Left forelimb (tissue), 1 donor: ENCODE data around the gene ARAP2.

Experiments
- DNase-seq: peaks from one replicate; pipeline ENCODE4 v3.0.0-alpha.2; 2018; ENCODE audit warnings: low spot score

Gene ARAP2

GRCh38 chr4:36042122-36042970 is 202.0 kb downstream of the ARAP2 start:
- DNase-seq: no peak

- DNase-seq: no peak
These were observed 203.0 kb downstream of the ARAP2 start for GRCh38 chr4:36041340-36041739.

- no peak for DNase-seq
These were observed 205.3 kb downstream of the ARAP2 start for GRCh38 chr4:36039026-36039425.

GRCh38 chr4:36038491-36038890 is 205.8 kb downstream of the ARAP2 start:
- DNase-seq: no peak

- no peak for DNase-seq
These were observed 207.2 kb downstream of the ARAP2 start for GRCh38 chr4:36037127-36037526.

GRCh38 chr4:36029951-36030350 is 214.4 kb downstream of the ARAP2 start:
- no peak for DNase-seq

- no peak for DNase-seq
These were observed 217.1 kb downstream of the ARAP2 start for GRCh38 chr4:36027203-36027602.

DNA sequence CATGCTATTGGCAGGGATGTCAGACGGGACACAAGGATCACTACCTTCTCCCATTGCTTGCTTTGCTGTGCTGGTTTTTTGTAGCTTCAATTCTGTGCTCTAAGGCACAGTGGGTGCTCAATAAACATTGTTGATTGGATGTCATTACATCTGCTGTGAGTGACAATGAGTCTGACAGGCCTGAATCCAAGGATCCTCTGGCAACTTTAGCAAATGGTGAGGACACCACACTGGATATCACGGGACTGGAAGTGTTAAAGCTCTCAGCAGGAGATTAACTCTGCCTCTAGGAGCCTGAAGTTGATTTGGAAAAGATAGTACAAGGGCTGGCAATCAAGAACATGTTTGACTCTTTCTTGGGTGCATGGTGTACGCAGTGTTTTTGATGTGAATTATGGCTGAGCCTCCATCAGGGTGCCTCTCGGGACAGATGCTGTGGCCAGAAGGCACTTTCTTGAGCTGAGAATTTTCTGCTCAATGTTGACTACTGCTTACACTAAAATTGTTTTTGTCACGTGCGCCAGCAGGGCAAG is 217.9 kb downstream of the ARAP2 start:
- DNase-seq: no peak

- no peak for DNase-seq
These were observed 219.2 kb downstream of the ARAP2 start for GRCh38 chr4:36024901-36025660.

GRCh38 chr4:36020351-36020750 is 224.0 kb downstream of the ARAP2 start:
- DNase-seq: no peak
